C4-2B (cell line): Measurements from ENCODE around the gene UBE2D4.

Source experiments
- H3K27ac ChIP-seq: fragments of 450-650 bp; 2 replicates; pipeline ENCODE4 v1.5.1; 2017
- CTCF ChIP-seq: fragments of 450-650 bp; conservative IDR thresholded peaks from 2 replicates; pipeline ENCODE4 v1.5.1; 2017; ENCODE audit warnings: mild to moderate bottlenecking
- ZFX ChIP-seq: fragments of 450-650 bp; IDR thresholded peaks from 2 replicates; pipeline ENCODE4 v1.6.1; 2017

UBE2D4 gene

GRCh38 chr7:43937444-43937843 is 11.2 kb downstream of the UBE2D4 start:
- TF ChIP-seq CTCF = no peak
- no peak for TF ChIP-seq ZFX
- no peak overlapping the region for H3K27ac ChIP-seq

GRCh38 chr7:43938892-43939482 is 12.8 kb downstream of the UBE2D4 start:
- TF ChIP-seq CTCF (no peak), ZFX (no peak)
- H3K27ac ChIP-seq = no peak overlapping the region

GRCh38 chr7:43942250-43942649 is 16.0 kb downstream of the UBE2D4 start:
- no peak overlapping the region for H3K27ac ChIP-seq
- TF ChIP-seq CTCF = no peak
- TF ChIP-seq ZFX = no peak

DNA sequence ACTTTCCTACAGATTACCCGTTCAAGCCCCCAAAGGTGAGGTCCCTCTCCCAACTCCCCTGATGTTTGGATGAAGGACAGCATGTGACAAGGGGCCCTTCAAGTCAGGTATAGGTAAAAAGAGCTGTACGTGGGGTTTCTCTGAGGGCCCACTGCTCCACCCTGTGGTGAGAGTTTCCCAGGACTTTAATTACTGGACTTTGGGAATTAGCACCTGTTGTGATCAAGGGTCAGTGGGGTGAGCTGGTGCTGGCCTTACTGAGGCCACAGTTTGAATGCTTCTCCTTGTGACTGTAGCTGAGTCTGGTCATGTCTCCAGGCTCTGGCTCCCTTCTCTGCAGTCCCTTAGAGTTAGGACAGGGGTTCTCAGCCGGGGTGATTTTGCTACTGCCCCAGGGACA is 16.8 kb downstream of the UBE2D4 start:
- TF ChIP-seq CTCF = peak; percentile 37
- TF ChIP-seq ZFX = no peak
- H3K27ac ChIP-seq = no peak overlapping the region

DNA sequence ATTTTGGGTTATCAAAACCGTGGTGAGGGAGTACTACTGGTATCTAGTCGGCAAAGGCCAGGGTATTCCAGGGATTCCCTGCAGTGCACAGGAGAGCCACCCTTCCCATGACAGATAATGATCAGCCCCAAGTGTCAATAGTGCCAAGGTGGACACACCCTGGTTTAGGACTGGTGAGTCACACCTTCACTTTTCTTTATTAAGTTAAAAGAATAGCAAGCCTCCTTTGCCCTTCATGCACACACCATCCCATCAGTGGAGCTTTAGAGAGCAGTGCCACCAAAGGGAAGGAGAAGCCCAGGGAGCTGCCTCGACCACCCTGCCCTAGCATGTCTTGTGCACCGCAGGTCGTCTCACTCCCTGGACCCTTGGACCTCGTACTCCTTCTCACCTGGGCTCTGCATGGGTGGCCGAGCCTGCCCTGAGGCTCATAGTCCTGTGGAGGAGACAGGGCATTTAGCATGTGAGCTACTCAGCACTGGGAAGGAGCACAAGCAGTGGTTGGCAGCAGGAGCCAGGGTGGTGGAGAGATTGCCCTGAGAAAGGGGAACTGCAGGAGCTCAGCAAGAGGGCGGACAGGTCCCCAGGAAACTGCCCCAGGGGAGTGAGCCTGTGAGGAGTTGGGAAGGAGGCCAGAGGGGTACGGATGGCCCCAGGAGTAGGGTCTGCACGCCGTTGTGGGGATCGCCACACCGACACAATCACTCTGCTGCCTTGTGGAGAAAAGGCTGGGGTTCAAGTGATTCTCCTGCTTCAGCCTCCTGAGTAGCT is 17.4 kb downstream of the UBE2D4 start:
- TF ChIP-seq ZFX (no peak), CTCF (no peak)
- no peak overlapping the region for H3K27ac ChIP-seq

DNA sequence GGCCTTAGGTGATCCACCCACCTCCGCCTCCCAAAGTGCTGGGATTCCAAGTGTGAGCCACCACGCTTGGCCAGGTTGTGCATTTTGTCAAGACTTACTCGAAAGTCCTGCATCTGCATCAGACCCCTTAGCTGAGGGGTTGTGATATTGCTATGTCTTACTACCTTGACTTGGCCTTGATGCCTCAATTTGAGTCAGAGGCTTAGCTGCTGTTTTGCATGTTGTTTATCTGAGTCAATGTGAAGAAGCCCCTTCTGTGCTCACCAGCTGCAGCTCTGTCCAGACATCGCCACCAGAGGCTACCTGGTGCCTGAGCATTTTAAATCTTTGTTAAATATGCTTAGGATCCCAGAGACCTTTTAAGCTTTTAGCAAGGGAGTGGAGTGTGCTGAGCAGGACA is 18.1 kb downstream of the UBE2D4 start:
- no peak overlapping the region for H3K27ac ChIP-seq
- TF ChIP-seq CTCF (no peak), ZFX (no peak)

DNA sequence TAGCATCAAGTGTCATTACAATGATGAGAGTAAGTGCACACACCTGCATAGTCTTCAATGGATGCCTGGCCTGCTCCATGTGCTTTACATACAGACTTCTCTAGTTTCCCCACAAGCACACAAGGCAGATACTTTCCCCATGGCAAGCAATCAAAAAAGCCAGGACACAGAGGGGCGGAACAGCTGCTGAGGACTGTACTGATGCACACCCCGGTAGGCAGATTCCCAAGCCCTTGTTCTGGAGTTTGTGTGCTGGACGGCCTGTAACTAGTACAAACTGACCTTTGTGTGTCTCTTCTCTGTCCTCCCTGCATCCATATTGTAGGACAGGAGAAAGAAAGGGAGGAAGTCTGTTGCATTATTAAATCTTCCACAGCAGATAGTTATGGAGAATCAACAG is 25.8 kb downstream of the UBE2D4 start:
- TF ChIP-seq CTCF (no peak), ZFX (no peak)
- H3K27ac ChIP-seq = no peak overlapping the region
